Prostate gland (tissue), 2 donors: ENCODE data around the gene SLC25A17.

Source experiments
- POLR2A ChIP-seq: fragments of 450-650 bp; IDR thresholded peaks from one replicate; pipeline ENCODE4 v1.6.1; 2016; ENCODE audit warnings: antibody characterized with exemption, mild to moderate bottlenecking
- TF ChIP-seq, protein P1 (sequence below), 4 experiments: fragments of 200-600 bp in 2 of 4; fragments of 450-650 bp in 2 of 4; sonication (generic) in 2 of 4; IDR thresholded peaks; 1 replicate in 3 of 4; 2 replicates in 1 of 4; pipeline ENCODE4 v1.5.1; 2016 to 2019; ENCODE audit warnings: antibody characterized with exemption in 4 of 4, mild to moderate bottlenecking in 2 of 4, moderate library complexity in 2 of 4

DNA sequence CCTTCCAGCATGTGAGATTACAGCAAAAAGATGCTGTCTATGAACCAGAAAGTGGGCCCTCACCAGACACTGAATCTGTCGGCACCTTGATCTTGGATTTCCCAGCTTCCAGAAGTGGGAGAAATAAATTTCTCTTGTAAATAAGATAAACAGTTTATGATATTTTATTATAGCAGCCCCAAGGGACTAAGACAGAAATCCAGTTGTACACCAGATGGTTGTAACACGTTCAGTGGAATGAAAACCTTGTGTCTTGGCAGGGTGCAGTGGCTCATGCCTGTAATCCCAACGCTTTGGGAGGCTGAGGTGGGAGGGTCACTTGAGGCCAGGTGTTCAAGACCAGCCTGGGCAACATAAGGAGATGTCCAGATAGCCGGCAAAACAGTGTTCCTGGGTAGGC is 78.0 kb downstream of the SLC25A17 start:
- TF ChIP-seq, protein P1, sequence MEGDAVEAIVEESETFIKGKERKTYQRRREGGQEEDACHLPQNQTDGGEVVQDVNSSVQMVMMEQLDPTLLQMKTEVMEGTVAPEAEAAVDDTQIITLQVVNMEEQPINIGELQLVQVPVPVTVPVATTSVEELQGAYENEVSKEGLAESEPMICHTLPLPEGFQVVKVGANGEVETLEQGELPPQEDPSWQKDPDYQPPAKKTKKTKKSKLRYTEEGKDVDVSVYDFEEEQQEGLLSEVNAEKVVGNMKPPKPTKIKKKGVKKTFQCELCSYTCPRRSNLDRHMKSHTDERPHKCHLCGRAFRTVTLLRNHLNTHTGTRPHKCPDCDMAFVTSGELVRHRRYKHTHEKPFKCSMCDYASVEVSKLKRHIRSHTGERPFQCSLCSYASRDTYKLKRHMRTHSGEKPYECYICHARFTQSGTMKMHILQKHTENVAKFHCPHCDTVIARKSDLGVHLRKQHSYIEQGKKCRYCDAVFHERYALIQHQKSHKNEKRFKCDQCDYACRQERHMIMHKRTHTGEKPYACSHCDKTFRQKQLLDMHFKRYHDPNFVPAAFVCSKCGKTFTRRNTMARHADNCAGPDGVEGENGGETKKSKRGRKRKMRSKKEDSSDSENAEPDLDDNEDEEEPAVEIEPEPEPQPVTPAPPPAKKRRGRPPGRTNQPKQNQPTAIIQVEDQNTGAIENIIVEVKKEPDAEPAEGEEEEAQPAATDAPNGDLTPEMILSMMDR (IDR thresholded peaks at IDR 0.05): no peak
- no peak for TF ChIP-seq POLR2A
